Ascending aorta (tissue), 2 donors: ENCODE measurements around the gene TMPRSS3. TPM values are rescaled to one million over a fixed set of nuclear protein-coding genes. Genes with fewer than 3 reads are reported as not detected.

Experiments used
- DNase-seq, 2 donors: peaks; one replicate each; pipeline ENCODE4 v3.0.0-alpha.2; 2019; ENCODE audit warnings: low spot score in 2 of 2
- H3K27ac ChIP-seq, 2 donors: fragments of 200-600 bp; sonication (generic); one replicate each; pipeline ENCODE4 v1.5.1; 2016 to 2017; ENCODE audit warnings: mild to moderate bottlenecking in 1 of 2
- H3K27me3 ChIP-seq: fragments of 200-600 bp; sonication (generic); one replicate; pipeline ENCODE4 v1.5.1; 2017
- H3K36me3 ChIP-seq, 2 donors: fragments of 200-600 bp; sonication (generic); one replicate each; pipeline ENCODE4 v1.5.1; 2016
- H3K4me1 ChIP-seq, 2 donors: fragments of 200-600 bp; sonication (generic); one replicate each; pipeline ENCODE4 v1.5.1; 2016 to 2017; ENCODE audit warnings: mild to moderate bottlenecking in 1 of 2
- H3K4me3 ChIP-seq, 2 donors: fragments of 200-600 bp; sonication (generic); one replicate each; pipeline ENCODE4 v1.5.1; 2016 to 2017; ENCODE audit warnings: mild to moderate bottlenecking in 1 of 2
- H3K9me3 ChIP-seq, 2 donors: fragments of 200-600 bp; sonication (generic); one replicate each; pipeline ENCODE4 v1.5.1; 2016
- intact Hi-C: fragments of 100-400 bp; cut with DNase I; formaldehyde crosslinking; loops from one replicate; pipeline ENCODE4 v1.15.1; 2023
- total RNA-seq: library from RNA; depleted of rRNA; stranded (reverse); fragments of >200 nt; gene quantifications from one replicate; pipeline ENCODE4 v1.1.0, GENCODE V29; 2016
- TF ChIP-seq, protein P1 (sequence below), 3 experiments: fragments of 200-600 bp in 2 of 3; fragments of 450-650 bp in 1 of 3; sonication (generic) in 2 of 3; IDR thresholded peaks; one replicate each; pipeline ENCODE4 v1.5.1; 2016 to 2019; ENCODE audit warnings: antibody characterized with exemption in 3 of 3, mild to moderate bottlenecking in 1 of 3, moderate library complexity in 1 of 3

TMPRSS3 gene
- total RNA-seq, 1 donor from 2014 or later: not detected

DNA sequence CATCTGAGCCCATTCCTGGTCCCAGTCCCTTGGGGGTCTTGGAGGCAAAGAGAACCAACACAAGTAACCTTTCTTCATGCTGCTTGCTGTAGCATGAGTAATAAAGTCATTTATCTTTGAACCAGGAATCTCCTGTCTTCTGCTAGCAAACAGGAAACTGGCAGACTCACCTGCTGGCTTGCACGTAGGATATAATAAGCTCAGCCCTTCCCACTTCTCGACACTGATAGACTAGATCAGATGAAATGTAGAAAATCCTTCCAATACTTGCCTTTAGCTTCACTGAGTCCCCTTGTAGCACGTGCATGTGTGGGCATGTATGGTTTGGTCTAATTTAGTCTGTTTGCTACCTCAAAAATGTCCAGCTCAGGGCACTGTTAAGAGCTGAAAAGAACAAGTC, 38.5 kb downstream of the TMPRSS3 start:
- TF ChIP-seq, protein P1, sequence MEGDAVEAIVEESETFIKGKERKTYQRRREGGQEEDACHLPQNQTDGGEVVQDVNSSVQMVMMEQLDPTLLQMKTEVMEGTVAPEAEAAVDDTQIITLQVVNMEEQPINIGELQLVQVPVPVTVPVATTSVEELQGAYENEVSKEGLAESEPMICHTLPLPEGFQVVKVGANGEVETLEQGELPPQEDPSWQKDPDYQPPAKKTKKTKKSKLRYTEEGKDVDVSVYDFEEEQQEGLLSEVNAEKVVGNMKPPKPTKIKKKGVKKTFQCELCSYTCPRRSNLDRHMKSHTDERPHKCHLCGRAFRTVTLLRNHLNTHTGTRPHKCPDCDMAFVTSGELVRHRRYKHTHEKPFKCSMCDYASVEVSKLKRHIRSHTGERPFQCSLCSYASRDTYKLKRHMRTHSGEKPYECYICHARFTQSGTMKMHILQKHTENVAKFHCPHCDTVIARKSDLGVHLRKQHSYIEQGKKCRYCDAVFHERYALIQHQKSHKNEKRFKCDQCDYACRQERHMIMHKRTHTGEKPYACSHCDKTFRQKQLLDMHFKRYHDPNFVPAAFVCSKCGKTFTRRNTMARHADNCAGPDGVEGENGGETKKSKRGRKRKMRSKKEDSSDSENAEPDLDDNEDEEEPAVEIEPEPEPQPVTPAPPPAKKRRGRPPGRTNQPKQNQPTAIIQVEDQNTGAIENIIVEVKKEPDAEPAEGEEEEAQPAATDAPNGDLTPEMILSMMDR (IDR thresholded peaks at IDR 0.05): no peak
- H3K27ac ChIP-seq: no peak overlapping the region
- H3K4me1 ChIP-seq: no peaks in the 10 kb centered on the region
- no peak for DNase-seq
- intact Hi-C loops: no loop called here
- H3K27me3 ChIP-seq: no peaks in the 10 kb centered on the region
- no peaks in the 10 kb centered on the region for H3K36me3 ChIP-seq
- no peak overlapping the region for H3K4me3 ChIP-seq
- peaks cover 0 to 21% of the 10 kb centered on the region in 2 donors for H3K9me3 ChIP-seq

DNA sequence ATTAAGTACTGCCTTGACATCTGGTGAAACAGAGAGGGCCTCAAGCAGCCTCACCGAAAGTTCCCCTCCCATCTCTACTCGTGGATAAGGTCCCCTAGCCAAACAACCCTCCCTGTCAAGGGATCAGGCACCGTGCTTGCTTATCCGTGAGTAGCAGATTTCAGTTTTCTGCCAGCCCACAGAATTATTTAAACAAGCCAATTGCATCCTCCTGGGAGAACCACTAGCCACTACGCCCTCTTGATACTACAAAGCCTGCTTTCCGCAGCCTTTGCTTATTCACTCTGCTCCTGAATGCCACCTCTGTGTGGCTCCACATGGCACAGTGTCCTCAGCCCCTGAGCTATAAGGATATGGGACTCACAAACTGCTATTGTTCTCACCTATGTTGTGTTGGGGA, 39.2 kb downstream of the TMPRSS3 start:
- no peaks in the 10 kb centered on the region for H3K27me3 ChIP-seq
- peaks cover 0 to 21% of the 10 kb centered on the region in 2 donors for H3K9me3 ChIP-seq
- no peak overlapping the region for H3K27ac ChIP-seq
- H3K4me3 ChIP-seq: no peak overlapping the region
- TF ChIP-seq, protein P1 (IDR thresholded peaks at IDR 0.05): no peak
- H3K4me1 ChIP-seq: no peaks in the 10 kb centered on the region
- intact Hi-C loops: no loop called here
- no peaks in the 10 kb centered on the region for H3K36me3 ChIP-seq
- no peak for DNase-seq

DNA sequence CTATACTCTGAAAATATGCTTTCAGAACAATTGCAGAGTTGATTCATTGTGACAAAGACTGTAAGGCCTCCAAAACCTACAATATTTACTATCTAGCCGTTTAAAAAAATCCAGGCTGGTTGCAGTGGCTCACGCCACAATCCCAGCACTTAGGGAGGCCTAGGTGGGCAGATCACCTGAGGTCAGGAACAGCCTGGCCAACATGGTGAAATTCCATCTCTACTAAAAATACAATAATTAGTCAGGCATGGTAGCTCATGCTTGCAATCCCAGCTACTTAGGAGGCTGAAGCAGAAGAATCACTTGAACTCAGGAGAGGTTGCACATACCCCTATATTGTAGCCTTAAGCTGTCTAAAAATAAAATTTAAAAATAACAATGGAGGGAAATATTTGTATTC, 39.8 kb downstream of the TMPRSS3 start:
- Histone ChIP-seq H3K36me3 (no peaks in the 10 kb centered on the region), H3K27ac (no peak overlapping the region), H3K4me1 (no peaks in the 10 kb centered on the region), H3K27me3 (no peaks in the 10 kb centered on the region), H3K9me3 (peaks cover 0 to 21% of the 10 kb centered on the region in 2 donors), H3K4me3 (no peak overlapping the region)
- no peak for DNase-seq
- TF ChIP-seq, protein P1 (IDR thresholded peaks at IDR 0.05): no peak
- intact Hi-C loops: no loop called here

DNA sequence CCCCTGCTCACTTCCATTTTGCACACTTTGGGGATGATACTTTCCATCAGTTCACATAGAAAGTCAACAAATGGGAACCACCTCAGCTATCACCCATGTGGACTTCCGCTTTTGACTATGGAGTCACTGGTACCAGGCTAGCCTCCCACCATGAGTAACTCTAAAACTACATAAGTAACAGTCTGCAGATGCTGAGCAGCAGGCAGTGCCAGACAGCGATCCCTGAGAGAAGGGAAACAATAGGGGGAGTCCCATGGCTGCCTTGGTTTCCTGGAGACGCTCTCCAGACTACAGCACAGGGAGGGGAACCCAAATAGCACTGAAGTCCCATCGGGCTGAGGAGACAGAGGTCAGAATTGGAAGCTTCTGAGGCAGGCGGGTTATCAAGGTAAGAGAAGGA, 42.2 kb downstream of the TMPRSS3 start:
- Histone ChIP-seq H3K4me1 (no peaks in the 10 kb centered on the region), H3K27ac (no peak overlapping the region), H3K9me3 (peaks cover 0 to 21% of the 10 kb centered on the region in 2 donors), H3K4me3 (no peak overlapping the region), H3K27me3 (no peaks in the 10 kb centered on the region), H3K36me3 (no peaks in the 10 kb centered on the region)
- TF ChIP-seq, protein P1 (IDR thresholded peaks at IDR 0.05): no peak
- intact Hi-C loops: no loop called here
- no peak for DNase-seq

DNA sequence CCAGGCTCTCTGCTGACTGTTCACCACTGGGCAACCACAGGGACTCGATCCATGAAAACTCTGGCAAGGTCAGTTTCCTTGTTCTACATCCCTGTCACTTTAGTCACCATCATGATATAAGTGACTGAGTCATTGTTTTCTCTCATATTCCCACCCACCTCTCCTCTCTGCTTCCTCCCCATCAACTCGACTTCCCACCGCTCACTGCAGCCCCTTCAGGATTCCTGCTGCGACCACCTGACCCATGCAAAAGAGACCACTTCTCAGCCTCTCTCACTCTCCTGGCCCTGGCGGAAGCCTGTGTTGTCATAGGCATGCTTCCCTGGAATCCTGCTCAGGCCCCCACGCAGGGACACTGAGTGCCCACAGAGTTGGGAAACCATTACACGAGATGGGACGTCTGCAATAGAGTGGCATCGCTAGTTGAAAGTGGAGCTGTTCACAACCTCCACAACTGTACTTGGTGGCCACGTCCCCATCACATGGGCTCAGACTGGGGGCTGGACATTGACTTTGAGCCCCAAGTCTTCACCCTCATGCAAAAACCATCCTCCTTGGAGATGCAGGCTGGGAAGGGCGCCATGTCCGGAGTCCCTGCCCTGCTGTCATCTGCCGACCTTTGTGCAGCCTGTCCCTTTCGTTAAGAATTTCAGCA, 43.3 kb downstream of the TMPRSS3 start:
- Histone ChIP-seq H3K27me3 (no peaks in the 10 kb centered on the region), H3K36me3 (no peaks in the 10 kb centered on the region), H3K4me1 (no peaks in the 10 kb centered on the region), H3K27ac (no peak overlapping the region), H3K9me3 (peaks cover 0 to 21% of the 10 kb centered on the region in 2 donors), H3K4me3 (no peak overlapping the region)
- peak in 1 of 2 donors; percentile 16 for DNase-seq
- intact Hi-C loops: no loop called here
- TF ChIP-seq, protein P1 (IDR thresholded peaks at IDR 0.05): no peak
